ENCODE results near the gene ATP2B2.

Gene ATP2B2

GRCh38 chr3:10454907-10455544 is 50.4 kb downstream of the ATP2B2 start:
- no peak for DNase-seq (ENCODE audit: low read depth)
- no peak overlapping the region for H3K4me3 ChIP-seq (ENCODE audit: low read depth, low read length)
- TF ChIP-seq CTCF (IDR thresholded peaks at IDR 0.05; ENCODE audit: low read depth, low read length, missing control alignments): no peak

GRCh38 chr3:10453431-10454163 is 51.8 kb downstream of the ATP2B2 start:
- TF ChIP-seq CTCF (IDR thresholded peaks at IDR 0.05; ENCODE audit: low read depth, low read length, missing control alignments): no peak
- no peak overlapping the region for H3K4me3 ChIP-seq (ENCODE audit: low read depth, low read length)
- no peak for DNase-seq (ENCODE audit: low read depth)

GRCh38 chr3:10450494-10451440 is 54.6 kb downstream of the ATP2B2 start:
- no peak for DNase-seq (ENCODE audit: low read depth)
- TF ChIP-seq CTCF (IDR thresholded peaks at IDR 0.05; ENCODE audit: low read depth, low read length, missing control alignments): no peak
- no peak overlapping the region for H3K4me3 ChIP-seq (ENCODE audit: low read depth, low read length)

- no peak for DNase-seq (ENCODE audit: low read depth)
- TF ChIP-seq CTCF (IDR thresholded peaks at IDR 0.05; ENCODE audit: low read depth, low read length, missing control alignments): no peak
- H3K4me3 ChIP-seq (ENCODE audit: low read depth, low read length): no peak overlapping the region
Observed at GRCh38 chr3:10449436-10449835, 56.0 kb downstream of the ATP2B2 start.

- H3K4me3 ChIP-seq (ENCODE audit: low read depth, low read length): no peak overlapping the region
- TF ChIP-seq CTCF (IDR thresholded peaks at IDR 0.05; ENCODE audit: low read depth, low read length, missing control alignments): no peak
- no peak for DNase-seq (ENCODE audit: low read depth)
Observed at GRCh38 chr3:10448544-10448943, 56.8 kb downstream of the ATP2B2 start.

- no peak for DNase-seq (ENCODE audit: low read depth)
Observed at GRCh38 chr3:10447527-10448260, 57.7 kb downstream of the ATP2B2 start.

More at GRCh38 chr3:10447527-10448260, 57.7 kb downstream of the ATP2B2 start:
- TF ChIP-seq CTCF (IDR thresholded peaks at IDR 0.05; ENCODE audit: low read depth, low read length, missing control alignments): no peak
- H3K4me3 ChIP-seq (ENCODE audit: low read depth, low read length): no peak overlapping the region
